ENCODE measurements around the gene OR2V2. TPM values are rescaled to one million over a fixed set of nuclear protein-coding genes. Genes with fewer than 3 reads are reported as not detected.
"Not testable (repeated sequence)": the region's sequence is repeated elsewhere in the genome, so short reads cannot be mapped to it uniquely, and the experiment has no call there.

OR2V2 gene
- total RNA-seq, 1 experiment from 2014 or later = not detected

DNA sequence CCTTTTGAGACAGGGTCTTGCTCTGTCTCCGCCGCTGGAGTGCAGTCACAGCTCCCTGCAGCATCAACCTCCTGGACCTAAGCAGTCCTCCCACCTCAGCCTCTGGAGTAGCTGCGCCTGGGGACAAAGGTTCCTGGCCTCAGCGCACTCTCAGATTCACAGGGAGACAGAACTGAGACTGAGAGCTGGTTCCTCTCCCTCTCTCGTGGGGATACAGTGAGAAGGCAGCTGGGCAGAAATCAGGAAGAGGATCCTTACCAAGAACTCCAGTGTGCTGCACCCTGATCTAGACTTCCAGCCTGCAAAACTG, 43.2 kb upstream of the OR2V2 start:
- H3K4me1 ChIP-seq (ENCODE audit: low read length); DNase-seq; H3K27me3 ChIP-seq (ENCODE audit: low read length); H3K79me2 ChIP-seq (ENCODE audit: low read length); H3K9me3 ChIP-seq (ENCODE audit: low read length); H3K9ac ChIP-seq (ENCODE audit: low read length); H3K36me3 ChIP-seq (ENCODE audit: insufficient read depth, low read length); H2AFZ ChIP-seq (ENCODE audit: low read length); H4K20me1 ChIP-seq (ENCODE audit: insufficient read depth, low read depth, low read length); H3K9me2 ChIP-seq (replicated peaks; ENCODE audit: insufficient read depth, low read length); H3K4me3 ChIP-seq (ENCODE audit: low read length); H3K4me2 ChIP-seq (ENCODE audit: low read depth, low read length, poor library complexity, severe bottlenecking); H3K27ac ChIP-seq (ENCODE audit: low read length): not testable (repeated sequence)

DNA sequence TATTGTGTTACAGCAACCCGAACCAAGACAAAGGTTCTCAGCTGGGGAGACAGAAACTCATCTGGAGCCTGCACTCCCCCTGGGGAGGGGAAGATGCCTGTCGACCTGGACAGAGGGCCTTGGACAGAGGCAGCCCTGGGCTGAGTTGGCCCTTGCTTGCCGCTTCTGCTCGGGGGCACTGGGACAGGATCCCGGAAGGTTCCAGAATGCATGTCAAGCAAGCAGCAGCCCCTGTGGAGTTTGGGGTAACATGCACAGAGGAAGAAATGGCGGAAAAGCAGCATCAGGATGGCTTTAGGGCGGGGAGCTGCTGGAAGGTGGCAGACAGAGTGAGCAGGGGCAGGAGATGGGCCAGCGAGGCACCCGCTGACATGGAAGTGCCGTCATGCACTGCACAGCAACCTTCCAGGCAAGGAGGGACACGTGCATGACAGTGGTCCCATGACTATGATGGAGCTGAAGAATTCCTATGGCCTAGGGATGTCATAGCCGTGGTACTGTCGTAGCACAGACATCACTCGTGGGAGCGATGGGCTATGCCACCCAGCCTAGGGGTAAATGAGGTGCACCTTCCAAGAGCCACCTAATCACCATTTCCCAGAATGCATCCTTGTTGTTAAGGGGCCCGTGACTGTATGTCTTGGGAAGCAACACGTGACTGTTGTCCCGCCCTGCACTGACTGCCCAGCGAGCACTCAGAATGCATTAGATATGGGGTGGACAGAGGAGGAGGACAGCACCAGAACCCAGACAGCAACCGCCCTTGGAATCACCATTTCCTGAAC, 42.6 kb upstream of the OR2V2 start:
- not testable (repeated sequence) for H3K27ac ChIP-seq (ENCODE audit: low read length); H4K20me1 ChIP-seq (ENCODE audit: insufficient read depth, low read depth, low read length); H2AFZ ChIP-seq (ENCODE audit: low read length); H3K4me1 ChIP-seq (ENCODE audit: low read length); H3K36me3 ChIP-seq (ENCODE audit: insufficient read depth, low read length); H3K27me3 ChIP-seq (ENCODE audit: low read length); H3K9me3 ChIP-seq (ENCODE audit: low read length); H3K9ac ChIP-seq (ENCODE audit: low read length); H3K79me2 ChIP-seq (ENCODE audit: low read length); DNase-seq; H3K9me2 ChIP-seq (replicated peaks; ENCODE audit: insufficient read depth, low read length); H3K4me3 ChIP-seq (ENCODE audit: low read length); H3K4me2 ChIP-seq (ENCODE audit: low read depth, low read length, poor library complexity, severe bottlenecking)

DNA sequence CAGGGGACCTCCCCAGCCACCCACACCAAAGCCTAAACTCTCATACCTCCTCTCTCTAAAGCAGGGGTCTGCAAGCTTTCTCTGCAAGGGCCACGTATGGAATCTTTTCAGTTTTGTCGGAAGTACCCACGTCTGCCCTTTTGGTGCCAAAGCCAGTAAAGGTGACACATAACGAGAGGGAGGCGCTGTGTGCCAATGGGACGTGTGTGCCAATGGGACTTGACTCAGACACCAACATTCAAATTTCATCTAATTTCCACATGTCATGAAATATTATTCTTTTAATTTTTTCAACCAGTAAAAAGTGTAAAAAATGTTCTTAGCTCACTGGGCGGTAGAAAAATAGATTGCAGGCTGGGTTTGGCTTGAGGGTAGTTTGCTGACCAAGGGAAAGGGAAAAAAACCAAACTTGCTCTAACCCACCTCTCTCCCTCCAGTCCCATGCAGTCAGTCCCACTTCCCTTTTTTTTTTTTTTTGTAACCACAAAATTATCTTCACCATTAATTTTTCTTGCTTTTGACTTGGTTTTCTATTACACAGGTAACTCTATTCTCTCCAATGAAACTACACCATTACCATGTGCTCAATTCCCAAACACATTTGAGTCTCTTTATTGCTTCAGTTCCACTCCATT, 41.9 kb upstream of the OR2V2 start:
- no peaks in the 10 kb centered on the region for H3K79me2 ChIP-seq (ENCODE audit: low read length)
- no peaks in the 10 kb centered on the region for H4K20me1 ChIP-seq (ENCODE audit: insufficient read depth, low read depth, low read length)
- H3K4me1 ChIP-seq (ENCODE audit: low read length) = peaks cover 6% of the 10 kb centered on the region
- H3K27me3 ChIP-seq (ENCODE audit: low read length) = no peaks in the 10 kb centered on the region
- H3K9me3 ChIP-seq (ENCODE audit: low read length) = no peaks in the 10 kb centered on the region
- no peak overlapping the region for H3K27ac ChIP-seq (ENCODE audit: low read length)
- no peak overlapping the region for H2AFZ ChIP-seq (ENCODE audit: low read length)
- H3K9ac ChIP-seq (ENCODE audit: low read length) = no peak overlapping the region
- no peak overlapping the region for H3K4me3 ChIP-seq (ENCODE audit: low read length)
- H3K36me3 ChIP-seq (ENCODE audit: insufficient read depth, low read length) = no peaks in the 10 kb centered on the region
- no peak overlapping the region for H3K4me2 ChIP-seq (ENCODE audit: low read depth, low read length, poor library complexity, severe bottlenecking)
- no peaks in the 10 kb centered on the region for H3K9me2 ChIP-seq (replicated peaks; ENCODE audit: insufficient read depth, low read length)
- DNase-seq = no peak

DNA sequence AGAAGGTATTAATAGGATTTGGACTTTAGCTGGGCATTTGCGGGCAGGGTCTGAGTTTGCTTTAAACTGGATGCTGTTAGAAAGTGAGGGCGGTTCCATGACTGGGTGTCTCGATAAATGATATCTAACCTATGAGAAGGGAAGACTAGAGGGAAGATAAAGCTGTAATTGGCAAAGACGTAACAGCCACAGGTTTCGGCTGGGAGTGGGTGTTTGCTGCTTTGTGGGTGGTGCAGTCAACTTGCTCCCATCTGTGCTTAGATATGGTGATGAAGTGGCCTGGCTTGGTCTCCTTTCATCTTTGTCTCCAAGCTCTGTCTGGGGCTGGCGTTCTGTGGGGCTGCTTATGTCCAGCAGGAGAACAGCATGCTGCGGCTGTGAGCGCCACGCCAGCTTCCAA, 39.7 kb upstream of the OR2V2 start:
- Histone ChIP-seq H2AFZ (ENCODE audit: low read length) (no peak overlapping the region), H3K4me1 (ENCODE audit: low read length) (peaks cover 6% of the 10 kb centered on the region), H3K79me2 (ENCODE audit: low read length) (no peaks in the 10 kb centered on the region), H3K27ac (ENCODE audit: low read length) (no peak overlapping the region), H3K4me2 (ENCODE audit: low read depth, low read length, poor library complexity, severe bottlenecking) (no peak overlapping the region), H3K9ac (ENCODE audit: low read length) (no peak overlapping the region), H3K36me3 (ENCODE audit: insufficient read depth, low read length) (no peaks in the 10 kb centered on the region), H3K4me3 (ENCODE audit: low read length) (no peak overlapping the region), H4K20me1 (ENCODE audit: insufficient read depth, low read depth, low read length) (no peaks in the 10 kb centered on the region), H3K27me3 (ENCODE audit: low read length) (no peaks in the 10 kb centered on the region), H3K9me2 (replicated peaks; ENCODE audit: insufficient read depth, low read length) (no peaks in the 10 kb centered on the region), H3K9me3 (ENCODE audit: low read length) (no peaks in the 10 kb centered on the region)
- DNase-seq = no peak

DNA sequence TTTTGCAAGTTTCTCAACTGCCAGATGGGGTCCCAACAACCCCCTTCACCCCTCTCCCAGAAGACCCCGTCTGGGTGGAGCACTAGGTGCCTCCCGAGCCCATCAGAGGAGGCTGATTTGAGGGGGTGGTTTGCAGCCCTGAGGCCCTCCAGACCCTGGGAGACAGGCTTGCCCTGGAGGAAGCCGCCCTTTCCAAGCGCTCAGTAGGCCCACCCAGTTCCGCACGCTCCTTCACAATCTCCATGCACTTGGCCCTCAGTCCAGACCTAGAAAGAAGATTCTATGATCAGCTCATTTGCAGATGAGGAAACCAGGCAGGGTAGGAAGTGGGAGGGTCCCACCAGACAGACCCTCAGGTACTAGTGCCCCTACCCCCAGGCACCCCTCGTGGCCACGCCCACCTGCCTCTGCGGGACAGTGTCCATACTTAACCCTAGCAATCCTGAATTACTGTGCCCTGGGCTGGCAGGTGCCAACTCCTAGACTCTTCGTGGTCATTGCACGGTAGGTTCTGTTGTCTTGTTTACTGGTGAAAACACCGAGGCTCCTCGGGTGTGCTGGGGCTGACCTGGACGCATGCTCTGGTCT, 38.7 kb upstream of the OR2V2 start:
- H3K4me1 ChIP-seq (ENCODE audit: low read length) = peaks cover 6% of the 10 kb centered on the region
- H3K9me3 ChIP-seq (ENCODE audit: low read length) = no peaks in the 10 kb centered on the region
- H3K27ac ChIP-seq (ENCODE audit: low read length) = no peak overlapping the region
- DNase-seq = no peak
- no peak overlapping the region for H3K4me3 ChIP-seq (ENCODE audit: low read length)
- H4K20me1 ChIP-seq (ENCODE audit: insufficient read depth, low read depth, low read length) = no peaks in the 10 kb centered on the region
- H3K9me2 ChIP-seq (replicated peaks; ENCODE audit: insufficient read depth, low read length) = no peaks in the 10 kb centered on the region
- H3K79me2 ChIP-seq (ENCODE audit: low read length) = no peaks in the 10 kb centered on the region
- no peaks in the 10 kb centered on the region for H3K36me3 ChIP-seq (ENCODE audit: insufficient read depth, low read length)
- H3K27me3 ChIP-seq (ENCODE audit: low read length) = no peaks in the 10 kb centered on the region
- H2AFZ ChIP-seq (ENCODE audit: low read length) = no peak overlapping the region
- no peak overlapping the region for H3K4me2 ChIP-seq (ENCODE audit: low read depth, low read length, poor library complexity, severe bottlenecking)
- no peak overlapping the region for H3K9ac ChIP-seq (ENCODE audit: low read length)

DNA sequence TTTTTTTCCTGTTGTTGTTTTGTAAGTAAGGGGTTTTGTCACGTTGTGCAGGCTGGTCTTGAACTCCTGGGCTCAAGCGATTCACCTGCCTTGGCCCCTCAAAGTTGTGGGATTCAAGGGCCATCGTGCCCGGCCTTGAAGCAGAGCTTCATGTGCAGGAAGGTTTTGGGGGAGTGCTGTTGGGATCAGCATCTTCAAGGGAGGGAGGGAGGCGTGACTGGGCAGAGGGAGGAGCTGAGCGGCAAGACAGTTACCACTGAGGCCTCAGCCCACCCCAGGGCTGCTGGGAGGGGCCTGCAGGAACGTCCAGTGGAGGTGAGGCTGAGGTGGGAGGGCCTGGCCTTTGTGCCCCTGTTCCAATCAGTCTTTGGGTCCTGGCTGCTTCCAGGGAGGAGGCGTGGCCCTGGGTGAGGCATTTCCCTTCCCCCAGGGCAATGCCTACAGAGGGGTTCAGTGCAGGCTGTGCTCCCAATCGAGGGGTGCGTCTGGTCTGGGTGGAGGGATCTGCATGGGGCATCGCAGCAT, 37.8 kb upstream of the OR2V2 start:
- Histone ChIP-seq H3K4me3 (ENCODE audit: low read length) (no peak overlapping the region), H4K20me1 (ENCODE audit: insufficient read depth, low read depth, low read length) (no peaks in the 10 kb centered on the region), H2AFZ (ENCODE audit: low read length) (no peak overlapping the region), H3K9ac (ENCODE audit: low read length) (no peak overlapping the region), H3K79me2 (ENCODE audit: low read length) (no peaks in the 10 kb centered on the region), H3K4me1 (ENCODE audit: low read length) (peaks cover 6% of the 10 kb centered on the region), H3K4me2 (ENCODE audit: low read depth, low read length, poor library complexity, severe bottlenecking) (no peak overlapping the region), H3K27me3 (ENCODE audit: low read length) (no peaks in the 10 kb centered on the region), H3K9me2 (replicated peaks; ENCODE audit: insufficient read depth, low read length) (no peaks in the 10 kb centered on the region), H3K36me3 (ENCODE audit: insufficient read depth, low read length) (no peaks in the 10 kb centered on the region), H3K9me3 (ENCODE audit: low read length) (no peaks in the 10 kb centered on the region), H3K27ac (ENCODE audit: low read length) (no peak overlapping the region)
- DNase-seq = no peak

DNA sequence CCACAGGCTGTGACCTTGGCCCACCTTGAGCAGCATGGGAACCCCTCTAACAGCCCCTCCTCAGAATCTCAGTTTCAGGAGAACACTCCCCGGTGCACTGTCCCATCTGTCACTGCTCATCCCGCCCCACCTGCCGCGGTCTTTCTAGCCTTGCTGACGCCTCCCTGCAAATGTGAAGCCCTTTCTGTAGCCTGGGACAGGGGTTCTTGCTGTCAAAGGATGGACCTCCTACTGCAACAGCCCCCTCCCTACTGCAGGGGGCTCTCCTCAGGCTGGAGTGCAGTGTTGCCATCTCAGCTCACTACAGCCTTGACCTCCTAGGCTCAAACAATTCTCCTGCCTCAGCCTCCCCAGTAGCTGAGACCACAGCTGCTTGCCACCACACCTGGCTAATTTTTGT, 36.4 kb upstream of the OR2V2 start:
- Histone ChIP-seq H3K9me2 (replicated peaks; ENCODE audit: insufficient read depth, low read length) (no peaks in the 10 kb centered on the region), H2AFZ (ENCODE audit: low read length) (no peak overlapping the region), H3K9me3 (ENCODE audit: low read length) (no peaks in the 10 kb centered on the region), H3K9ac (ENCODE audit: low read length) (no peak overlapping the region), H3K36me3 (ENCODE audit: insufficient read depth, low read length) (no peaks in the 10 kb centered on the region), H4K20me1 (ENCODE audit: insufficient read depth, low read depth, low read length) (no peaks in the 10 kb centered on the region), H3K27ac (ENCODE audit: low read length) (no peak overlapping the region), H3K4me2 (ENCODE audit: low read depth, low read length, poor library complexity, severe bottlenecking) (no peak overlapping the region), H3K4me1 (ENCODE audit: low read length) (no peaks in the 10 kb centered on the region), H3K27me3 (ENCODE audit: low read length) (no peaks in the 10 kb centered on the region), H3K4me3 (ENCODE audit: low read length) (no peak overlapping the region), H3K79me2 (ENCODE audit: low read length) (no peaks in the 10 kb centered on the region)
- no peak for DNase-seq

DNA sequence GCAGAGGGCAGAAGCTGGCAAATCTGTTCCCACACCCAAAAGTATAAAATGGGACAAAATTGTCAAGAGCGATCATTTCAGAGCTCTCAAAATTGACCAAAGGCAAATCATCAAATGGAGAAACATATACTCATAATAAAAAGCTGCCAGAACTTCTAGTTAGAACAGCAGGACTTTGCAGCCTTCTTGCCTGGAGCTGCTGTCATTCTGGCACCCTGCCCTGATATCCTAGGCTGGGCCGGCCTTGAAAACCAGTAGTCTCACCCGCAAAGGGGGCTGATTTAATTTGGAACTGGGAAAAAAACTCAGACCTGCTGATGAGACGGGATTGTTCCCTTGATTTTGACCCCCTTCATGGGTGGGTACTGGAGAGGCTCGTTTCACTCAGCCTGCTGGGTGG, 34.9 kb upstream of the OR2V2 start:
- H2AFZ ChIP-seq (ENCODE audit: low read length) = no peak overlapping the region
- no peak overlapping the region for H3K4me2 ChIP-seq (ENCODE audit: low read depth, low read length, poor library complexity, severe bottlenecking)
- H3K27ac ChIP-seq (ENCODE audit: low read length) = no peak overlapping the region
- H3K4me3 ChIP-seq (ENCODE audit: low read length) = no peak overlapping the region
- H3K9me2 ChIP-seq (replicated peaks; ENCODE audit: insufficient read depth, low read length) = no peaks in the 10 kb centered on the region
- no peaks in the 10 kb centered on the region for H4K20me1 ChIP-seq (ENCODE audit: insufficient read depth, low read depth, low read length)
- H3K36me3 ChIP-seq (ENCODE audit: insufficient read depth, low read length) = no peaks in the 10 kb centered on the region
- no peaks in the 10 kb centered on the region for H3K27me3 ChIP-seq (ENCODE audit: low read length)
- H3K4me1 ChIP-seq (ENCODE audit: low read length) = no peaks in the 10 kb centered on the region
- H3K9ac ChIP-seq (ENCODE audit: low read length) = no peak overlapping the region
- no peaks in the 10 kb centered on the region for H3K79me2 ChIP-seq (ENCODE audit: low read length)
- DNase-seq = no peak
- no peaks in the 10 kb centered on the region for H3K9me3 ChIP-seq (ENCODE audit: low read length)

All from Karpas-422 (cell line).